PC-3 (cell line): Measurements from ENCODE around the gene KNTC1. TPM values are rescaled to one million over a fixed set of nuclear protein-coding genes. Genes with fewer than 3 reads are reported as not detected.
"Not testable (repeated sequence)": the region's sequence is repeated elsewhere in the genome, so short reads cannot be mapped to it uniquely, and the experiment has no call there.

ENCODE experiments used
- ATAC-seq: fragments of 200-7000 bp; cut with Tn5 transposase; 2 replicates; pipeline ENCODE4 v1.9.1; 2020; ENCODE audit warnings: mild to moderate bottlenecking, moderate library complexity
- BruUV-seq: library from RNA; stranded (reverse); fragments of 400-500 nt; replicated peaks from 2 replicates; lab custom pipeline; 2021; lab: Mats Ljungman, UMichigan
- CTCF ChIA-PET: fragments of 300-600 bp; sonication (Branson Sonifier 250); formaldehyde crosslinking; loops from one replicate; lab custom pipeline; 2022; ENCODE audit warnings: antibody characterized with exemption; lab: Charles Lee
- POLR2A ChIA-PET: fragments of 300-600 bp; sonication (Branson Sonifier 250); formaldehyde crosslinking; loops from one replicate; lab custom pipeline; 2022; ENCODE audit warnings: antibody characterized with exemption; ENCODE audit not compliant: unreplicated experiment; lab: Charles Lee
- DNase-seq: peaks from one replicate; pipeline ENCODE4 v3.0.0-alpha.2; 2015
- H2AFZ ChIP-seq: fragments of 300-600 bp; sonication (generic); 2 replicates; pipeline ENCODE4 v1.6.0; 2016; ENCODE audit warnings: antibody characterized with exemption, low read length
- H3F3A ChIP-seq: fragments of 300-600 bp; sonication (generic); one replicate; pipeline ENCODE4 v1.6.0; 2017; ENCODE audit warnings: antibody characterized with exemption, low read length, control low read depth, mild to moderate bottlenecking; ENCODE audit not compliant: unreplicated experiment
- H3K27ac ChIP-seq: fragments of 300-600 bp; sonication (generic); 2 replicates; pipeline ENCODE4 v1.5.1; 2016; ENCODE audit warnings: mild to moderate bottlenecking, low read length
- H3K27me3 ChIP-seq: fragments of 300-600 bp; sonication (generic); 2 replicates; pipeline ENCODE4 v1.6.1; 2016; ENCODE audit warnings: low read length, mixed read lengths
- H3K36me3 ChIP-seq: fragments of 300-600 bp; sonication (generic); 2 replicates; pipeline ENCODE4 v1.6.1; 2016; ENCODE audit warnings: low read depth, mixed run types, low read length, mixed read lengths
- H3K4me1 ChIP-seq: fragments of 300-600 bp; sonication (generic); 2 replicates; pipeline ENCODE4 v1.5.1; 2016; ENCODE audit warnings: low read length; ENCODE audit not compliant: insufficient read depth
- H3K4me2 ChIP-seq: fragments of 300-600 bp; sonication (generic); 2 replicates; pipeline ENCODE4 v1.6.0; 2016; ENCODE audit warnings: low read length
- H3K4me3 ChIP-seq: fragments of 300-600 bp; sonication (generic); 2 replicates; pipeline ENCODE4 v1.5.1; 2016; ENCODE audit warnings: mild to moderate bottlenecking, low read length, mixed read lengths
- H3K79me2 ChIP-seq: fragments of 300-600 bp; sonication (generic); 2 replicates; pipeline ENCODE4 v1.6.1; 2017; ENCODE audit warnings: low read length, mixed read lengths
- H3K9ac ChIP-seq: fragments of 300-600 bp; sonication (generic); 2 replicates; pipeline ENCODE4 v1.6.0; 2016; ENCODE audit warnings: mild to moderate bottlenecking, low read length
- H3K9me2 ChIP-seq: fragments of 300-600 bp; sonication (generic); replicated peaks from 2 replicates; pipeline ENCODE4 v1.6.1; 2016; ENCODE audit warnings: mixed run types, low read length, mixed read lengths
- H3K9me3 ChIP-seq: fragments of 300-600 bp; sonication (generic); 2 replicates; pipeline ENCODE4 v1.6.1; 2016; ENCODE audit warnings: low read length, mixed read lengths
- H4K20me1 ChIP-seq: fragments of 300-600 bp; sonication (generic); 2 replicates; pipeline ENCODE4 v1.6.1; 2016; ENCODE audit warnings: low read length, mixed read lengths
- CTCF ChIP-seq: fragments of 300-600 bp; sonication (generic); conservative IDR thresholded peaks from 2 replicates; pipeline ENCODE4 v1.5.1; 2017; ENCODE audit warnings: antibody characterized with exemption, low read depth, mild to moderate bottlenecking, low read length
- EZH2 ChIP-seq: fragments of 300-600 bp; sonication (generic); IDR thresholded peaks from one replicate; pipeline ENCODE4 v1.6.1; 2017; ENCODE audit warnings: antibody characterized with exemption, mild to moderate bottlenecking, low read length; ENCODE audit not compliant: unreplicated experiment
- EZH2phosphoT487 ChIP-seq: fragments of 300-600 bp; sonication (generic); IDR thresholded peaks from 2 replicates; pipeline ENCODE4 v1.6.1; 2018; ENCODE audit warnings: mild to moderate bottlenecking, antibody characterized with exemption, low read length, borderline replicate concordance
- intact Hi-C: fragments of 100-400 bp; cut with micrococcal nuclease; formaldehyde crosslinking; loops from 2 replicates; pipeline ENCODE4 v1.9.0; 2023
- total RNA-seq: library from RNA; depleted of rRNA; stranded (reverse); fragments of >200 nt; gene quantifications from 2 replicates; pipeline ENCODE4 v1.2.3, GENCODE V29; 2014

The KNTC1 gene
- total RNA-seq, 1 experiment from 2014 or later: 80.3 TPM

GRCh38 chr12:122560138-122560537 lies 33.1 kb downstream of the KNTC1 start:
- Histone ChIP-seq H3K27ac (no peak overlapping the region), H3K79me2 (no peaks in the 10 kb centered on the region), H3K9me3 (no peaks in the 10 kb centered on the region), H3K9me2 (no peaks in the 10 kb centered on the region), H3K4me3 (no peak overlapping the region), H2AFZ (no peak overlapping the region), H3K36me3 (peaks cover 36% of the 10 kb centered on the region; the same call in 1 of the 2 replicates), H3F3A (no peaks in the 10 kb centered on the region), H4K20me1 (no peaks in the 10 kb centered on the region), H3K9ac (no peak overlapping the region), H3K4me1 (no peaks in the 10 kb centered on the region), H3K4me2 (no peak overlapping the region), H3K27me3 (no peaks in the 10 kb centered on the region)
- no peak for ATAC-seq
- TF ChIP-seq CTCF (no peak), EZH2phosphoT487 (no peak), EZH2 (no peak)
- POLR2A ChIA-PET: no interaction called here
- CTCF ChIA-PET: no interaction called here
- intact Hi-C loops: no loop called here
- no TSS peak for BruUV-seq
- DNase-seq: no peak

DNA sequence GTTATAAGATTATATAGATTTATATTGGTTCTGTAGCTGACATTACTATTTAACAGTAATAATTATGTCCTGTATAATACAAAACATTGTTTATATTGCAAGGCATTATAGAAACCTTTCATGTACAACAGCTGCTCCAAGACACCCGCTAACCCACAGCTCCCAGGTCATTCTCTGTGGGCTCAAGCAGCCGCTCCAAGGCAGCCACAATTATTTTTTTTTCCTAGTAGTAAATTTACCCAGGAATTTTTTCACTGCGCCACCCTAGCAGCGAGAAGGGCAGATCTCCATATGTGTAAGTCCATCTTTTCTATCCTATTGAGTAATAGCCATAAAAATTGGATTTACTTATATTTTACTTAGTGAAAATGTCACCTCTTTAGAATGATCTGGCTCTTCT lies 36.3 kb downstream of the KNTC1 start:
- DNase-seq: no peak
- H3K9me3 ChIP-seq: no peaks in the 10 kb centered on the region
- ATAC-seq: no peak
- no peaks in the 10 kb centered on the region for H3F3A ChIP-seq
- no peak for TF ChIP-seq EZH2
- TF ChIP-seq EZH2phosphoT487: no peak
- TF ChIP-seq CTCF: no peak
- H3K4me2 ChIP-seq: no peak overlapping the region
- no peaks in the 10 kb centered on the region for H3K79me2 ChIP-seq
- H3K4me3 ChIP-seq: no peak overlapping the region
- intact Hi-C loops: no loop called here
- no peaks in the 10 kb centered on the region for H3K9me2 ChIP-seq
- ChIA-PET CTCF (no interaction called here), POLR2A (no interaction called here)
- H3K36me3 ChIP-seq: peaks cover 21% of the 10 kb centered on the region; the same call in 1 of the 2 replicates
- no peaks in the 10 kb centered on the region for H4K20me1 ChIP-seq
- H3K9ac ChIP-seq: no peak overlapping the region
- H2AFZ ChIP-seq: no peak overlapping the region
- no TSS peak for BruUV-seq
- H3K27ac ChIP-seq: no peak overlapping the region
- no peaks in the 10 kb centered on the region for H3K4me1 ChIP-seq
- no peaks in the 10 kb centered on the region for H3K27me3 ChIP-seq

GRCh38 chr12:122566816-122567215 lies 39.8 kb downstream of the KNTC1 start:
- H3K27ac ChIP-seq, H3K27me3 ChIP-seq, H3K79me2 ChIP-seq, DNase-seq, H4K20me1 ChIP-seq, H2AFZ ChIP-seq, H3F3A ChIP-seq, H3K9me2 ChIP-seq, intact Hi-C loops, H3K9me3 ChIP-seq, H3K9ac ChIP-seq, BruUV-seq, POLR2A ChIA-PET, H3K4me2 ChIP-seq, H3K4me3 ChIP-seq, CTCF ChIA-PET, ATAC-seq: not testable (repeated sequence)
- Histone ChIP-seq H3K4me1 (peaks cover 10% of the 10 kb centered on the region), H3K36me3 (peaks cover 28% of the 10 kb centered on the region)
